ENCODE results near the gene ARRDC4. TPM values are rescaled to one million over a fixed set of nuclear protein-coding genes. Genes with fewer than 3 reads are reported as not detected.

ARRDC4 gene
- total RNA-seq, 1 experiment from 2014 or later = 6.9 TPM

DNA sequence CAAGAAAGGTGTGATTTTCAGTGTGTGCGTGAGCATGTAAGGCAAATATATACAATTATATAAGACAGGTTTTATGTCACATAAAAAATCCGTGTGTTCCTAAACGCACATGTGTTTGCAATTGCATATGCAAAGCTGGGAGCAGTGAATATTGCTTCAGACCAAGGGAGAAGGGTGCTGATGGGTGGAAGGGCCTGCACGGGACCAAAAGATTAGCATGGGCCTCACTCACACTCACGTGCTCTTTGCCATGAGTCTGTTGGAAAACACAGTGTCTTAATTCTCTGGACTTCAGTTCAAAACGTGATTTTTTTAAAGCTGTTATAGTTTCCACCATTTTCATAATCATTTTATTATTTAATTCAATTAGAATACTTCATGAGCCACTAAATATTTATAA is 7.2 kb upstream of the ARRDC4 start:
- POLR2A ChIA-PET (ENCODE audit: unreplicated experiment) = no interaction called here
- H3K36me3 ChIP-seq (ENCODE audit: low read depth) = no peaks in the 10 kb centered on the region
- DNase-seq = no peak
- H3K27ac ChIP-seq = no peak overlapping the region
- CTCF ChIA-PET = no interaction called here
- H3K27me3 ChIP-seq (ENCODE audit: insufficient read depth, low read depth) = peaks cover 18% of the 10 kb centered on the region
- H3K9me3 ChIP-seq (ENCODE audit: insufficient read depth, low read depth) = no peaks in the 10 kb centered on the region
- intact Hi-C loops (cut with micrococcal nuclease; ENCODE audit: unreplicated experiment) = no loop called here
- no peak overlapping the region for H2AFZ ChIP-seq
- no peak overlapping the region for H3K4me3 ChIP-seq
- TF ChIP-seq EZH2 (IDR thresholded peaks at IDR 0.05; ENCODE audit: low read depth) = no peak
- TF ChIP-seq, protein P1, sequence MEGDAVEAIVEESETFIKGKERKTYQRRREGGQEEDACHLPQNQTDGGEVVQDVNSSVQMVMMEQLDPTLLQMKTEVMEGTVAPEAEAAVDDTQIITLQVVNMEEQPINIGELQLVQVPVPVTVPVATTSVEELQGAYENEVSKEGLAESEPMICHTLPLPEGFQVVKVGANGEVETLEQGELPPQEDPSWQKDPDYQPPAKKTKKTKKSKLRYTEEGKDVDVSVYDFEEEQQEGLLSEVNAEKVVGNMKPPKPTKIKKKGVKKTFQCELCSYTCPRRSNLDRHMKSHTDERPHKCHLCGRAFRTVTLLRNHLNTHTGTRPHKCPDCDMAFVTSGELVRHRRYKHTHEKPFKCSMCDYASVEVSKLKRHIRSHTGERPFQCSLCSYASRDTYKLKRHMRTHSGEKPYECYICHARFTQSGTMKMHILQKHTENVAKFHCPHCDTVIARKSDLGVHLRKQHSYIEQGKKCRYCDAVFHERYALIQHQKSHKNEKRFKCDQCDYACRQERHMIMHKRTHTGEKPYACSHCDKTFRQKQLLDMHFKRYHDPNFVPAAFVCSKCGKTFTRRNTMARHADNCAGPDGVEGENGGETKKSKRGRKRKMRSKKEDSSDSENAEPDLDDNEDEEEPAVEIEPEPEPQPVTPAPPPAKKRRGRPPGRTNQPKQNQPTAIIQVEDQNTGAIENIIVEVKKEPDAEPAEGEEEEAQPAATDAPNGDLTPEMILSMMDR (conservative IDR thresholded peaks at IDR 0.05) = no peak
- H3K4me2 ChIP-seq = no peak overlapping the region
- H3F3A ChIP-seq (ENCODE audit: insufficient read depth, low read depth) = no peaks in the 10 kb centered on the region
- H3K79me2 ChIP-seq (ENCODE audit: low read depth) = no peaks in the 10 kb centered on the region
- H3K9me2 ChIP-seq (ENCODE audit: insufficient read depth) = no peaks in the 10 kb centered on the region
- H3K4me1 ChIP-seq (replicated peaks; ENCODE audit: insufficient read depth) = no peaks in the 10 kb centered on the region
- BruUV-seq (replicated peaks) = no TSS peak
- H4K20me1 ChIP-seq (ENCODE audit: insufficient read depth) = no peaks in the 10 kb centered on the region

DNA sequence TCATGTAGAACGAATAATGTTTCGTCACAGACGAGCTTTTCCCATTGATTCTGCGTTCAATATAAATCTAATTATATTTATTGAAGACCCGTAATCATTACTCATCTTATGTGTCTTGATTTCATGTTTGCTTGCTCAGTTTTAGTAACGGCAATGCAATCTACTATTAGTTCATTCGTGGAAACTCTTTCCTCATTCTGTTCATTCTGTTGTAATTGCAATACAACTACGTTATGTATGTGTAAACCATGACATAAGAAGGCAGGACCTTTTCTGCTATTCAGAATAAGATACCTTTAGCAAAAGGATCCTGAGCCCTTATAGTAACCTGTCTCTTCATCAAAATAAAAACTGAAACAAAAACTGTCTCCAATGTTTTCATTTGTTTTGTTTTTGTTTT is 6.8 kb upstream of the ARRDC4 start:
- Histone ChIP-seq H4K20me1 (ENCODE audit: insufficient read depth) (no peaks in the 10 kb centered on the region), H3K9me2 (ENCODE audit: insufficient read depth) (no peaks in the 10 kb centered on the region), H3K4me2 (no peak overlapping the region), H3K79me2 (ENCODE audit: low read depth) (no peaks in the 10 kb centered on the region), H3K36me3 (ENCODE audit: low read depth) (no peaks in the 10 kb centered on the region), H3K27ac (no peak overlapping the region), H3K4me3 (no peak overlapping the region), H3K27me3 (ENCODE audit: insufficient read depth, low read depth) (peaks cover 14% of the 10 kb centered on the region), H3K4me1 (replicated peaks; ENCODE audit: insufficient read depth) (no peaks in the 10 kb centered on the region), H2AFZ (no peak overlapping the region), H3F3A (ENCODE audit: insufficient read depth, low read depth) (no peaks in the 10 kb centered on the region), H3K9me3 (ENCODE audit: insufficient read depth, low read depth) (no peaks in the 10 kb centered on the region)
- no TSS peak for BruUV-seq (replicated peaks)
- no peak for DNase-seq
- POLR2A ChIA-PET (ENCODE audit: unreplicated experiment) = no interaction called here
- TF ChIP-seq, protein P1 (conservative IDR thresholded peaks at IDR 0.05) = no peak
- TF ChIP-seq EZH2 (IDR thresholded peaks at IDR 0.05; ENCODE audit: low read depth) = no peak
- CTCF ChIA-PET = no interaction called here
- intact Hi-C loops (cut with micrococcal nuclease; ENCODE audit: unreplicated experiment) = no loop called here

DNA sequence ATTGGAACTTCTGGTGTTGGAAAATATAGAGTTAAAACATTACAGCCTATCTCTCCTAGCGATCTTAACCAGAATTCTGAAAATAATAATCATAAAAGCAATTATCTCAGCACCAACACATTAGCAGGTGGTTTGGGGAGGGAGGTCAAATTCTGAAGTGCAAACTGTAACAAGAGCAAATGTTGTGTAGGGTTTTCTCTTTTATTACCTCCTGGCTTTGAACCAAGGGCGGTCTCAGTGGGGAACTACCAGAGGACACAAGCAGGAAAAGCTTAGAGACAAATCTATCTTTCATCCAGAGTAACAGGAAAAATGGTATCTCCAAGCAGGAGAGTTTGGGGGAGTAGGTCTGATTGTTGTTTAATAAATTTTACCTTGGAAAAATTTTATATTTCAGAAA is 5.5 kb upstream of the ARRDC4 start:
- TF ChIP-seq, protein P1 (conservative IDR thresholded peaks at IDR 0.05) = no peak
- TF ChIP-seq EZH2 (IDR thresholded peaks at IDR 0.05; ENCODE audit: low read depth) = no peak
- Histone ChIP-seq H2AFZ (no peak overlapping the region), H3K4me2 (no peak overlapping the region), H3K4me1 (replicated peaks; ENCODE audit: insufficient read depth) (peaks cover 8% of the 10 kb centered on the region), H3K27ac (no peak overlapping the region), H3K36me3 (ENCODE audit: low read depth) (no peaks in the 10 kb centered on the region), H3K79me2 (ENCODE audit: low read depth) (no peaks in the 10 kb centered on the region), H4K20me1 (ENCODE audit: insufficient read depth) (no peaks in the 10 kb centered on the region), H3K9me3 (ENCODE audit: insufficient read depth, low read depth) (no peaks in the 10 kb centered on the region), H3K9me2 (ENCODE audit: insufficient read depth) (no peaks in the 10 kb centered on the region), H3K27me3 (ENCODE audit: insufficient read depth, low read depth) (peaks cover 7% of the 10 kb centered on the region; the same call in 1 of the 2 replicates), H3K4me3 (no peak overlapping the region), H3F3A (ENCODE audit: insufficient read depth, low read depth) (0 out of 2 replicates have a peak, but pooled peaks cover 7% of the 10 kb centered on the region)
- ChIA-PET CTCF (no interaction called here), POLR2A (ENCODE audit: unreplicated experiment) (no interaction called here)
- no peak for DNase-seq
- intact Hi-C loops (cut with micrococcal nuclease; ENCODE audit: unreplicated experiment) = no loop called here
- BruUV-seq (replicated peaks) = no TSS peak
